Stimulated activated CD8-positive, alpha-beta memory T cell treated with anti-CD3 and anti-CD28 coated beads, Interleukin-12 subunit alpha, Interleukin-12 subunit beta, amount 100 ng/mL, for 1 hour (primary cell): ENCODE measurements around the gene TPM3.
"Not testable (repeated sequence)": the region's sequence is repeated elsewhere in the genome, so short reads cannot be mapped to it uniquely, and the experiment has no call there.

Experiments
- DNase-seq: peaks from one replicate; pipeline ENCODE4 v3.0.0-alpha.2; 2020; ENCODE audit warnings: low read depth

The TPM3 gene

DNA sequence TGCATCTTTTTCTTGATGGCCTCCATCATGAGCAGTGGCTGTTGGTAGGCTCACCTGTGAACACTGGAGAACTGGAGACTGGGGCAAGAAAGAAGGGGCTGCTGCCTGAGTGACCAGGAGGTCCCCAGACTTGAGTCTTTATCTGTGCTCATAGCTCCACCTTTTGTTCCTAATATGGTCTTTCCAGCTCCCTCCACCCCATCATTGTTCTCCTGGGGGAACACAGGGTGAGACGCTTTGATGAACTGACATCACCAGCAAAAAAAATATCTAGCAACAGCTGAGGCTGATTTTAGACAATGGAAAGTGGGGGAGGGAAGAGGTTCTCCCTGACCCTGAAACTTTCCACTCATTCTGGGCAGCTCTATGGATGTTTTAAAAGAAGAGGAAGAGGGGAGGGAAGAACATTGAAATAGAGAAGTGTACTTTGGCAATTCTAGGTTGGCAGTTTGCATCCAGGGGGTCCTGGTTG is at the start of gene TPM3:
Gene TPM3, minus strand, starts transcription at position 111 of the 472 bp plus-strand sequence. Its CDS starts 82 bp downstream, at position 29.
- no peak for DNase-seq

DNA sequence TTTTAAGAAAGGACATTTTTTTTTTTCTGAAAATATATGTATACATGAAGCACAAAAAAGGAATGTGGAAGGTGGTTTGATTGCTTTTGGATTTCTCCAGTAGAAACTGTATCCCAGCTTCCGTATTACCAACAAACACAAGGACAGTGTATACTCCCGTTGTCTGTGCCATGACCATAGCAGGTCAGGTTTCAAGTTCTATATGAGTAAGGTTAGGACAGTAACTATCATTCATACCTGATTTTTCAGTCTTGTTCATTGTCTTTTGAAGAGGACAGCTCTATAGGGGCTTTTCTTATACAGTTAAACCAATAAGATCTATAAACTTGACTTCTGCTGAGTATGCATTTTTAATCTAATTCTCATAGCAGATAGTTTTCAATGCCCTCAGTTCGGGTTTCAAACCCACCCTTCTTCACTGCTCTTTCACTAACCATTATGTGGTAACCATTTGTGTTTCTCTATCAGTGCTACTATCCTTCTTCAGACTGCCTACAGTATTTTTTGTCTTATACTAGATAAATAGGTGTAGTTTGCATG is 48.5 kb upstream of the TPM3 start:
- no peak for DNase-seq

DNA sequence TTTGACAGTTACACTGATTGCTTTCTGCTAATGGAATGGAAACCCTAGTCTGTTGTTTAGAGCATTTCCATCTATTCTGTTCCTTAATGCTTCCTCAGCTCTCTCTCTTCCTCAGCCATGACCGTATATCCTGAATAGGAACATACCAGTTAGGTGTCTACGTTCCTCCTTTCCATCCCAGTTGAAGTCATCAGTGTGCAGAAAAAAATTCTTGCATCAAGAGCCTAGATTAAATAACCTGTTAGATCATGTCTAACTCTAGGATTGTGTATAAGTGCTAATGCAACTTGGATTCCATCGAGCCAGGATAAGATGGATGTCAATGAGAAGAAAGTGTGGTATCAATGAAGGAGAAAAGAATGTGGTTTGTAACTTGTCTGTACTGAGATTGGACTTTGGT is 47.6 kb upstream of the TPM3 start:
- DNase-seq: no peak

DNA sequence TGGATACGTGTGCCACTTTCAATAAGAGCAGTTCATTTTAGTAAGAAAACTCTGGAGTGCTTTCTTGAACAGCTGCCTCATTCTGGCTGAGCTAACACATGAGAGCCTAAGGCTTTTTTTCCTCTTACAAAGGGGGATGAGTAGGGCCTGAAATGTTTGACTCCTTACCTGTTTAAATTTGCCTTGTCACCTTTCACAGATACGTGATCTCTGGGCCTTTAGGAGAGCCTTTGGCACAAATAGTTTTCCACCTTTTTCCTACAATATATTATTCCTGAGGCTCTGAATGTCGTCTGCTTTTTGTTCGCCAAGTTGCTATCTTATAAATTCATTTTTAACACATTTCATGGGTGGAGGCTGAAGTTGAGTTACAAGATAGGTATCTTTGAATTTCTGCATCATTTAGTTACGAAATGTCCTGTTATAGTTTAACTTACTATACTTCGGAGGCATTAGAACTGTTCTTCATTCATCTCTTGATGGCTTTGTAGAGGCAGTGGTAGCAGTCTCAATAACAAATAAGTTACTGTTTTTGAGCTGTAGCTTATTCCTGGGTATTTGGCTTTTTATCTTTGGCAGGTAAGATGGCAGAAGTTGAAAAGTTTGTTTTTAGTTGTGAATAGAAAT is 46.1 kb upstream of the TPM3 start:
- no peak for DNase-seq

DNA sequence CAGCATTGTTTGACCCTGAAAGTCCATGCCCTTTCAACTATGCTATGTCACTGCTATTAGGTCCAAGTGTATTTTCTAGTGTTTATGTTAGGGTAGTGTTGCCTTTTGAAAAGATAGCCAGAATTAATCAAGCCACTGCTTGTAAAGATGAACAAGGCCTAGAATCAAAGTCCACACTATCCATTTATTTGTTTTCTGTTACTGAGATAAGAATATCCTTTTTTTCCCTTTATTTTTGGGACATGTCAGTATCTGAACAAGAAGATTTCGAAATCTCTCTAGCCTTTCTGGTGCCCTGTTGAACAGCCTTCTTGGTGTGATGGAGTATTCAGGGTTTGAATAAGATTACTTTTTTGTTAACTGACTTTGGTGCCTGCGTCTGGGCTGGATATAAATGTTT is 45.5 kb upstream of the TPM3 start:
- DNase-seq: no peak

DNA sequence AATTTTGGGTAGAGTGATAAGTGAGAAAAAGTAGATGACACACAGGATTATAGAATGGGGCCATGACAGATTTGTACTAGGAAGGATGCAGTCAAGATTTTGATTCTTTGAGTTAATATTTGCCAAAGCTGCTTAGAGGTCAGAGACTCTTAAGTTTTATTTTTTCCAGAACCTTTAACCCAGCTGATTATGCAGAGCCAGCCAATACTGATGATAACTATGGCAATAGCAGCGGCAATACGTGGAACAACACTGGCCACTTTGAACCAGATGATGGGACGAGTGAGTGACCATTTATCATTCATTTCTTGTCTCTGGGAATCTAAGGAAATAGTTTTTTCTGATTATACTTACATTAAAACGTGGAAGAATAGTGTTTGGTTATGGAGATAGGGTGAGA is 45.0 kb upstream of the TPM3 start:
- DNase-seq: no peak

DNA sequence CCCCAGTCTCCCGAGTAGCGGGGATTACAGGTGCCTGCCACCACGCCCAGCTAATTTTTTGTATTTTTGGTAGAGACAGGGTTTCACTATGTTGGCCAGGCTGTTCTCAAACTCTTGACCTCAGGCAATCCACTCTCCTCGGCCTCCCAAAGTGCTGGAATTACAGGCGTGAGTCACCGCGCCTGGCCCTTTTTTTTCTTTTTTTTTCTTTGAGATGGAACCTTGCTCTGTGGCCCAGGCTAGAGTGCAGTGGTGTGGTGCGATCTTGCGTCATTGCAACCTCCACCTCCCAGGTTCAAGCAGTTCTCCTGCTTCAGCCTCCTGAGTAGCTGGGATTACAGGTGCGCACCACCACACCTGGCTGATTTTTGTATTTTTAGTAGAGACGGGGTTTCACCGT is 41.2 kb upstream of the TPM3 start:
- not testable (repeated sequence) for DNase-seq

DNA sequence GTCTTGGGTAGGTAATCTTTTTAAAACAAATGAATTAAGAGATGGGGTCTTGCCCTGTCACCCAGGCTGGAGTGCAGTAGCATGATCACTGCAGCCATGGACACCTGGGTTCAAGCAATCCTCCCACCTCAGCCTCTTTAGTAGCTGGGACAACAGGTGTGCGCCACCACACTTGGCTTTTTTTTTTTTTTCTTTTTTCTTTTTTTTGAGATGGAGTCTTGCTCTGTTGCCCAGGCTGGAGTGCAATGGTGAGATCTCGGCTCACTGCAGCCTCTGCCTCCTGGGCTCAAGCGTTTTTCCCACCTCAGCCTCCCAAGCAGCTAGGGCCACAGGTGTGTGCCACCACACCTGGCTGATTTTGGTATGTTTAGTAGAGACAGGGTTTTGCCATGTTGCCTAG is 39.2 kb upstream of the TPM3 start:
- not testable (repeated sequence) for DNase-seq

DNA sequence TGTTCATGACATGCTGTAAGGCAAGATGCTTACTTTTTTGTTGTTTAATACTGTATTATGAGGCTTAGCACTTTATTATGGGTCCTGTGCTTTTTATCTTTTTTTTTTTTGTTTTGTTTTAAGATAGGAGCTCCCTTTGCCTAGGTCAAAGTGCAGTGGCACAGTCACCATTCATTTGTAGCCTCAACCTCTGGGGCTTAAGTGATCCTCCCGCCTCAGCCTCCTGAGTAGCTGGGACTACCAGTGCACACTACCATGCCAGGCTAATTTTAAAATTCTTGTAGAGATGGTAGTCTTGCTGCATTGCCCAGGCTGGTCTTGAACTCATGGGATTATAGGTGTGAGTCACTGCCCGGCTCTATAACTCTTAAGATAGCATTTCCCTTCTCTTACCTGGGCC is 33.5 kb upstream of the TPM3 start:
- DNase-seq: no peak

DNA sequence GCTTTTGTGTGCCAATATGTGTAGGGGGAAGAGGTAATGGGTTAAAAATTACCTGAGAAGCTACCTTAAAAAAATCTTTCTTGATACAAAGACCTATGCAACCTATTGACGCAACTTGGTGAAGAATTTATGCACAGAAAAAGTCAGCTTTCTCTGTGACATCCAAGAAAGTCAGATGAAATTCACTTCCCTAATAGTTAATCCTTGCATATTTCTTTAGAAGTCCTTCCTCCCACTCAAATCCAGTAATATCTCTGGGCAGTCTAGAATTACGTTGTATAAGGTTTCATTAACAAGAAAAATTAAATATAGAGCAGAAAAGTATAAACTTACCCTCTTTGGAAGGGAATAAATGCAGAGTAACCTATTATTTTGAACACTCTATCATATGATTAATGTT is 31.7 kb upstream of the TPM3 start:
- no peak for DNase-seq

DNA sequence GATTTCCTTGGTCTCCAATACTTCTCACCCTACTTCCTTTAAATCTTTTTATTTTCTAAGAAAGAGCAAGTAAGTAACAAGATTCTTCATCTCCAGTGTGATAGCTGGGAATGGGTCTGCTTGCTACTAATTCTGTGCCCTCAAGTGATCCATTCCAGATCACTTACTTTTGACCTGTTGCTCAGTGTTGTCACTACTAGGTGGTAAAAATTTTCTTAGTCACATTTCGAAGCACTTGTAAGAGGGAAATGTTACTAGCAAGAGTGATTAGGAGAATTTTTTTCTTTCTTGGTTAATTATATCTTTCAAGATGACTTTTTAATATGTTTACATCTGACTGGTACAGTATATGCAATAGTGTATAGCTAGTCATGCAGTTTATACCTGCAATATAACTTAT is 31.0 kb upstream of the TPM3 start:
- no peak for DNase-seq

DNA sequence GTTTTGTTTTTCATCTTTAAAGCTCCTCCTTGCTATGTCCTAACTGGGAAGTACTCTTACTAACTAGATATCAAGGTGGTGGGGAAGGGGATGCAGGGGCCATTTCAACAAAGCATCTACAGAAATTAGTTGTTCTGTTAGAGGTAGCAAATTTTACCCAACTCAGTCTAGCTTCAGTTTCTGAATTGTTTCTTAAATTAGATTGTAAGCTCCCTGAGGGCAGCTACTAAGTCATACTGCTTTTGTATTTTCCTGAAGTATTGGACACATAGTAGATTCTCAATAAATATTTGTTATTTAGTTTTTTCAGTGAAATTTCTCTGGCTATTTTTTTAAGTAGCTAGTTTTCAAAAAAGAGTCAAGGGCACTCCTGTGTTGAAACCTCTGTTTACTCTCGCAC is 30.6 kb upstream of the TPM3 start:
- no peak for DNase-seq

DNA sequence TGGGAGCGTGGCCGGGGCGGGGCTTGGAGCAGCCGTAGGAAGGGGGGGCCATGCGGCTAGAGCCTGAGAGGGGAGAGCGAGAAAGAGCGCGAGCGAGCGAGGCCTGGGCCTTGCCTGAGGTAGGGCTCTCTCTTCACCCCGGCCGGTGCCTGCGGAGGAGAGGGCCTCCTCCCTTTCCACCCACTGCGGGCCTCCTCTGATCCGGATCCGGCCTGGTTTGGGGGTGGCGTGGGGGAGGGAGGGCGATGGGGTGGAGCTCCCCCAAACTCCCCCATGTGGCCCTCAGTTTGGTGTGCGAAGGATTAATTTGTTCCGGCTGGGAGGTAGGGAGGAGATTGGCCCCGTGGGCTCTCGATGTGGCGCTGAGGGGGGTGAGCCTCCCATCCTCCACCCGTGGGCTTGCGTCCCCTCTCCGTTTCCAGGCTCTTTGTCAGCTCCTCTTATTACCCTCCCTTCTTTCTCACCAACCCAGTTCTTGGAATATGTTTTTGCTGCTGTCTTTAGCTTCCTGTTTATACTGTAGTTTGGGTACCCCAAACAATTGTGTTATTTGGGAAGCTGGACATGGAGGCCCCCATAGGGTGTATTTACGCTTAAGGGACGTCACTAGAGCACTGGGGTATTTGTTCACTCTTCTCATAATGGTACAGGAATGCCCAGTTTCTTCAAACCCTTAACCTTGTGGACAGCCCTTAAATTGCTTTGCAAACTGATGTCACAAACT is 29.5 kb upstream of the TPM3 start:
- peak; percentile 56 for DNase-seq

DNA sequence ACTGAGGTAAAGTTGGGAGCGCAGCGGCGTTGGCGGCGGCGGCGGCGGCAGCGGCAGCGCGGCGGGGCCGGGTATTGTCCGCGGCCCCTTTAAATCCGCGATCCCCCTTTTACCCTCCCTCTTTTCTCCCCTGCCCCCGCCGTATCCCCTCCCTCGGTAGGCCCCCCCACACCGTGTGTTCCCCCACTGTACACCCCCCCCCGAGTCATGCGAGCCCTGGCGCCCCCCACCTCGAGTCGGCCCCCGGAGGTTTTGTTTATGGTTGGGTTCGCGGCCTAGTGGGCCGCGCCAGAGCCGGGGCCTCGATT is 29.0 kb upstream of the TPM3 start:
- DNase-seq: no peak

DNA sequence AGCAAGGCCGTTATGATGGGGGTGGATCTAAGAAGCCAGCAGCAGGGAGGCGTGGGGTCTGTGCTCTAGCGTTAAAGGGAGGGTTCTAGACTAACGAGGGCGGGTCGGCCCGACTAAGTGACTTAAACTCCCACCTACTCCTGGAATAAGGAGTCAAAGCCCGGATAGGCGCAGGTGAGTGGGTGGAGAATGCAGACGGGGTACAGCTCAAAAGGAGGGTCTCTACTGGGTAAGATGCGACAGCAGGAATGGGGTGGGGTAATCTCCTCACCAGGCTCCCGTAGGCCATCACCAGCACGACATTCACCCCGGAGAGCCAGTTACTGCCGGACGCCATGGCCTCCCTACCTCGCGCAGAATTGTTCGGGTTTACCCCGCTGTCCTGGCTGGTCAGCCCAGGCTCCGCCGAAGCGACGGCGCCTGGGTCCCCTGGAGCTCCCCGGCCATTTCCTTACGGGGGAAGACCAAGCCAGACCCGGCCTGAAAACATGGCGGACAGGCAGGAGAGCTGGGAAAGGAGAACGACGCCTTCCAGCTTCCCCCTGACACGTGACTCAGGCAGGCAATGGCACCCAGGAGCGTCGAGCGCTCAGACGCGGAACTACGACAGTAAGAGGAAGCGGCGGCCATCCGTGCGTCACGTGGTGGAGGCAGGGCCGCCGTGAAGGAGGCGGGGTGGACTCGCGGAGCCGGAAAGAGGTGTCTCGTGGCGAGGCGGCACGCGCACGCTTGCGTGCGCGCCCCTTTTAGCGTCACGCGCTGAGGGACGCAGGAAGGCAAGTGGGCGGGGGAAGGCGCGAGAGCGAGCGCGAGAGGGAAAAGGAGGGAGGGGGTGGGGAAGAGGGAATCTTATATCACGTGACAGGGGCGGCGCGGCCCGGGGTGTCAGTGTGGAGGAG is 28.4 kb upstream of the TPM3 start, which contains the start of gene UBAP2L:
Gene UBAP2L, plus strand, starts transcription at position 885 of the 899 bp plus-strand sequence. CDS start 4,169 bp downstream, outside the sequence.
- peak; percentile 98 for DNase-seq

DNA sequence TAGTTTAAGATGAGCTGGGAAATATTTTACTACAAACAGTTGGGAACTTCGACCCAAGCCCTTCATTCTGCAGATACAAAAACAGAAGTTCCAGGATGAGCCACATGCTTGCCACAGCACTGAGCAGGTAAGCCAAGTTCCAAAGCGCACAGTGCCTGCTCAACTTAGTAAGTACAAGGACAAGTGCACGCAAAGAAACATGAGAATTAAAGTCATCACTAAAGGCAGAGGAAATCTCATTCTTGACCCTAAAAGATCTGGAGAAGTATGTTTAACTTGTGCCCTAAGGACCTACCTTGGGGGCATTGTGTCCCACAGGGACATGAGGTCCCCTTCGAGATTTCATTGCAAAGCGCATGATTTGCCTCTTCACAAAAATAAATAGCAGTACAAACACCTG is 27.6 kb upstream of the TPM3 start:
- no peak for DNase-seq

DNA sequence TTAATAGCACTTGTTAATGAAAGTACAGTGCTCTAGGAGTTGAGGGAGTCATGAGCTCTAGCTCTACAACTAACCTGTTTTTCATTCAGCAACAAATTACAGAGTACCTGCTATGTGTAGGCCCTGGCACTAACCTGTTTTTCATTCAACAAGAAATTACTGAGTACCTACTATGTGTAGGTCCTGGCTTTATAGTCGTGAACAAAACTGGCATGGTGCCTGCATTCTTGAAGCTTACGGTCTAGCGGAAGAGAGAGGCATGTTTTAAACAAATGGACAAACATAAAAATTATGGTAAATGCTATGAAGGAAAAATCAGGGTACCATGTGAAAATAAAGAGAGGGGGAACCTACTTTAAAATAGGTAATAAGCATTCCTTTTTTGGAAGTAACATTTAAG is 26.6 kb upstream of the TPM3 start:
- DNase-seq: no peak

DNA sequence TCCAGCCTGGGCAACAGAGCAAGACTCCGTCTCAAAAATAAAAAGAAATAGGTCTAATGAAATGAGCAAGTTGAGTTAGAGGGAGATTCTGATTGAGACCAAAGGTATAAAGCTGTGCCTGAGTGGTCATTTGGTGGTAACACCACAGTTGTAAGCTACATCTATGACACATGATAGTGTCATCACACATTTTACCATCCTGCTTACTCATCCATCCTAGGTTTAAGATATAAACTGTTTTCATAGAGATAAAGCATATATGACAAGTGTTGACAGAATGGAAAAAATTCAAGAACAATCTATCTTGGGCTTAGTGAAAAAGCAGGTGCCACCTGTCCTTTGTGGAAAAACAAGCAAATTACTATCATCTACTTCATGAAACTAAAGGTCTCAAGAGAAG is 21.4 kb upstream of the TPM3 start:
- no peak for DNase-seq

DNA sequence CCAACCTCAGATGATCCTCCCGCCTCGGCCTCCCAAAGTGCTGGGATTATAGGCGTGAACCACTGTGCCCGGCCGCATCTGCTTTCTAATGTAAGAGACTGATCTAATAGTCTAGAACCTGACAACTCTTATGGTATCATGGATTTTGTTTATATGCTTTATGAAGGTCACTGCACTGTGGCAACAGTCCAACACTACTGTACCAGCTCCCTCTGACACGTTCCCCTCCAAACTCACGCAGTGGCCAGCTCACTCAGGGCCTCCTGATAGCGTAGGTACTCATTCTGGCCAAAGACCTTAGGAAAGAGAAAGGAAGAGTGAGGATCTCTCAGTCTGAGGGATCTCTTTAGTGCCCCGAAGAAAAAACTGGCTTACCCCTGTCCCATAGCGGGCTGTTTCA is 20.2 kb upstream of the TPM3 start:
- DNase-seq: no peak

DNA sequence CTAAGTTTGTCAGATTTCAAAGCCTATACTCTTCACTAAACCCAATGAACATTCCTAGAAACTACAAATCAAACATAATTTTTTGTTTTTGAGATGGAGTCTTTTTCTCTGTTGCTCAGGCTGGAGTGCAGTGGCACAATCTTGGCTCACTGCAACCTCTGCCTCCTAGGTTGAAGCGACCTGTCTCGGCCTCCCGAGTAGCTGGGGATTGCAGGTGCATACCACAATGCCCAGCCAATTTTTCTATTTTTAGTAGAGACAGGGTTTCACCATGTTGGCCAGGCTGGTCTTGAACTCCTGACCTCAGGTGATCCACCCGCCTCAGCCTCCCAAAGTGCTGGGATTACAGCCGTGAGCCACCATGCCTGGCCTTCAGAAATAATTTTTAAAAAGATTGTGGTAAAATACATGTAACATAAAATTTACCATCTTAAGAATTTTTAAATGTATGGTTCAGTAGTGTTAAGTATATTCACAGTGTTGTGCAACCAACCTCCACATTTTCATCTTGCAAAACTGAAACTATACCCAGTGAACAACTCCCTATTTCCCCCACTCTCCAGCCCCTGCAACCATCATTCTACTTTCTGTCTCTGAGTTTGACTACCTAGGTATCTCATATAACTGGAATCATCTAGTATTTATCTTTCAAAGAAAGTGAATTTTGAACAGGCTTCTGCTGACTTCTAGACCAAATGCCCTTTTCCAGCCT is 16.9 kb upstream of the TPM3 start:
- DNase-seq: no peak

DNA sequence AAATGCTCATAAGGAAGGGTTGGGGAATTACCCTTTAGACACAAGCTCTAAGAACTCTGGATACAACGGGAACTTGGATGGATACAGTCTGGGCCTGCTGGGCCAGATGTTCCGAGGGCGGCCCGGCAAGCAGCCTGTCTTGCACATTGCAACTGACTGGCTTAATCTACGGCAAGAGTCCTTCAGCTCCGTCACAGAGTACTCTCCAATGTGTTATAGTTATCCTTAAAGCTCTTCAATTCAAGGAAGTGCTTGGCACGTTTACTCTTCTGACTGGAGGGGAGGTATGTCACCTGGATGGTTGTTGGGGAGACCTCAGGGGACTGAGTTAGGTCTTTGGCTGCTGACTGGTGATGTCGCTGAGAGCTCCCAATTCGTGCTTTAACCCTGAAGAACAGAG is 15.4 kb upstream of the TPM3 start:
- DNase-seq: no peak

DNA sequence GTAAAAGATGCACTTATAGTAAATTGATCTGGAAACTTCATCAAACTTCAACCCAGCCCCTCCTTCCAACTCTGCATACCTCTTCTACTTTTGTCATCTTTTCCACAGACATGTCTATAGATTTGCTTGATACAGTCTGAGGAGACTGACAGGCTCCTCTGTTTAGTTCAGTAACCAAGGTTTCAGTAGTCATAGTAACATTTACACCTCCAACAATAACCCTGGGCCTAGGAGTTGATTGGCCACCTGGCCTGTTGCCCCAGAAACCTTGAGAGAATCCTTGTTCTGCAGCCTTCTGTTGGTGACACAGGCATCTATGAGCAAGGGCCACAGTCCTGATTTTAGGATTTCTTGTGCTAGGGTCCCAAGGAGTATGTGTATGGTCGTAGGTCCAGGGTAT is 14.3 kb upstream of the TPM3 start, which contains the start of gene CFAP141:
Gene CFAP141, minus strand, starts transcription at position 138 of the 400 bp plus-strand sequence. Its CDS starts 26 bp downstream, at position 112.
- no peak for DNase-seq
